Type B pancreatic cell (in vitro differentiated cells): ENCODE results near the gene GLT1D1. TPM values are rescaled to one million over a fixed set of nuclear protein-coding genes. Genes with fewer than 3 reads are reported as not detected.

Experiments used
- DNase-seq: peaks from one replicate; pipeline ENCODE4 v3.0.0; 2021; ENCODE audit warnings: mixed read lengths; ENCODE audit not compliant: unreplicated experiment; ENCODE audit errors: extremely low spot score
- H3K27ac Mint-ChIP-seq: 2 replicates; pipeline ENCODE4 v1.8.0; 2021; ENCODE audit warnings: mild to moderate bottlenecking, mixed read lengths
- H3K27me3 Mint-ChIP-seq: 2 replicates; pipeline ENCODE4 v1.8.0; 2021; ENCODE audit warnings: mixed read lengths
- H3K36me3 Mint-ChIP-seq: 2 replicates; pipeline ENCODE4 v1.8.0; 2021; ENCODE audit warnings: mixed read lengths
- H3K4me1 Mint-ChIP-seq: one replicate; pipeline ENCODE4 v1.8.0; 2021; ENCODE audit warnings: mixed read lengths; ENCODE audit not compliant: unreplicated experiment
- H3K4me3 Mint-ChIP-seq: 2 replicates; pipeline ENCODE4 v1.8.0; 2021; ENCODE audit warnings: mild to moderate bottlenecking, mixed read lengths
- H3K9me3 Mint-ChIP-seq: 2 replicates; pipeline ENCODE4 v1.8.0; 2021; ENCODE audit warnings: mixed read lengths
- total RNA-seq: library from RNA; stranded (reverse); gene quantifications from 2 replicates; pipeline ENCODE4 v1.2.1, GENCODE V29; 2021; ENCODE audit warnings: low replicate concordance
- TF ChIP-seq, protein P1 (sequence below): fragments of 200-600 bp; sonication (generic); conservative IDR thresholded peaks from 2 replicates; pipeline ENCODE4 v1.5.0; 2021; ENCODE audit warnings: antibody characterized with exemption, mild to moderate bottlenecking

Gene GLT1D1
- total RNA-seq, 1 donor from 2014 or later, result 2.5 TPM

DNA sequence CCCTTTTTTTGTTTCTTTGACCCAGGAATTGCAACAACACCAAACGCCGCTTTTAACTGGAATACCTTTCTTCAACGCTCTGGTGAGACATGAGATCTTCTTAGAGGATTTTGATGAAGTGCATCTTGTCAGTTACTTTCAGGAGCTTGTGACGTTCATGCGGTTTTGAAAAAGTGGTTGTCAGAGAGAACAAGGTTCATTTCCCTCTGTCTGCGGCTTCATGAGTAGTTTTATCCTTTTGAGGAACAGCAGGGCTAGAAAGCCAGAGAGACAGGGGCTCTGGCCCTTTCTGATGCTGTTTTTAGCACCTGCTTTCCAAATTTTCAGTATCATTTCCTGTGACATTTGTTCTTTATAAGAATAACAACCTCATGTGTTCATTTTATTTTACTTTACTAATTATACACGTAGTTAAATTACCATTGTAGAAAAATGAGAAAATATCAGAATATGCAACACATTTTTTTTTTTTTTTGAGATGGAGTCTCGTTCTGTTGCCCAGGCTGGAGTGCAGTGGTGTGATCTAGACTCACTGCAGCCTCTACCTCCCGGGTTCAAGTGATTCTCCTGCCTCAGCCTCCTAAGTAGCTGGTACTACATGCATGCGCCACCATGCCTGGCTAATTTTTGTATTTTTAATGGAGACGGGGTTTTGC, 61.8 kb downstream of the GLT1D1 start:
- TF ChIP-seq, protein P1, sequence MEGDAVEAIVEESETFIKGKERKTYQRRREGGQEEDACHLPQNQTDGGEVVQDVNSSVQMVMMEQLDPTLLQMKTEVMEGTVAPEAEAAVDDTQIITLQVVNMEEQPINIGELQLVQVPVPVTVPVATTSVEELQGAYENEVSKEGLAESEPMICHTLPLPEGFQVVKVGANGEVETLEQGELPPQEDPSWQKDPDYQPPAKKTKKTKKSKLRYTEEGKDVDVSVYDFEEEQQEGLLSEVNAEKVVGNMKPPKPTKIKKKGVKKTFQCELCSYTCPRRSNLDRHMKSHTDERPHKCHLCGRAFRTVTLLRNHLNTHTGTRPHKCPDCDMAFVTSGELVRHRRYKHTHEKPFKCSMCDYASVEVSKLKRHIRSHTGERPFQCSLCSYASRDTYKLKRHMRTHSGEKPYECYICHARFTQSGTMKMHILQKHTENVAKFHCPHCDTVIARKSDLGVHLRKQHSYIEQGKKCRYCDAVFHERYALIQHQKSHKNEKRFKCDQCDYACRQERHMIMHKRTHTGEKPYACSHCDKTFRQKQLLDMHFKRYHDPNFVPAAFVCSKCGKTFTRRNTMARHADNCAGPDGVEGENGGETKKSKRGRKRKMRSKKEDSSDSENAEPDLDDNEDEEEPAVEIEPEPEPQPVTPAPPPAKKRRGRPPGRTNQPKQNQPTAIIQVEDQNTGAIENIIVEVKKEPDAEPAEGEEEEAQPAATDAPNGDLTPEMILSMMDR, result no peak
- Mint-ChIP-seq H3K27ac (no peak overlapping the region), H3K4me1 (peaks cover 6% of the 10 kb centered on the region), H3K36me3 (no peaks in the 10 kb centered on the region), H3K27me3 (peaks cover 7% of the 10 kb centered on the region), H3K4me3 (no peak overlapping the region), H3K9me3 (no peaks in the 10 kb centered on the region)
- DNase-seq, result no peak

DNA sequence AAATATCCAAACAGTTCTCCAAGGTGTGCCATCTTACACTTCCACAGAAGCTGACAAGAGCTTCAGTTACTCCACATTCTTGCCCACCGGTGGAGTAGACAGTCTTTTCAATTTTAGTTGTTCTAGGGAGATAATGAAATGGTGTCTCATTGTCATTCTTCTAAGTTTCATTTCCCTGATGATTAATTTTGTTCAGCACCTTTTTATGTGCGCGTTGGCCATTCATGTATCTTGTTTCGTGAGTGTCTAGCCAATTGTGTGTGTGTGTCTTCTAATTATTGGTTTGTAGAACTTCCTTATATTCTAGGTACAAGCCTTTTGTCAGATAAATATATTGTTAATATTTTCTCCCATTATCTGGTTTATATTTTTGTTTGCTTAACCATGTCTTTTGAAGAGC, 63.1 kb downstream of the GLT1D1 start:
- H3K9me3 Mint-ChIP-seq, result no peaks in the 10 kb centered on the region
- H3K36me3 Mint-ChIP-seq, result no peaks in the 10 kb centered on the region
- no peak overlapping the region for H3K27ac Mint-ChIP-seq
- H3K4me1 Mint-ChIP-seq, result peaks cover 6% of the 10 kb centered on the region
- TF ChIP-seq, protein P1, result no peak
- no peak for DNase-seq
- no peak overlapping the region for H3K4me3 Mint-ChIP-seq
- peaks cover 8% of the 10 kb centered on the region for H3K27me3 Mint-ChIP-seq

DNA sequence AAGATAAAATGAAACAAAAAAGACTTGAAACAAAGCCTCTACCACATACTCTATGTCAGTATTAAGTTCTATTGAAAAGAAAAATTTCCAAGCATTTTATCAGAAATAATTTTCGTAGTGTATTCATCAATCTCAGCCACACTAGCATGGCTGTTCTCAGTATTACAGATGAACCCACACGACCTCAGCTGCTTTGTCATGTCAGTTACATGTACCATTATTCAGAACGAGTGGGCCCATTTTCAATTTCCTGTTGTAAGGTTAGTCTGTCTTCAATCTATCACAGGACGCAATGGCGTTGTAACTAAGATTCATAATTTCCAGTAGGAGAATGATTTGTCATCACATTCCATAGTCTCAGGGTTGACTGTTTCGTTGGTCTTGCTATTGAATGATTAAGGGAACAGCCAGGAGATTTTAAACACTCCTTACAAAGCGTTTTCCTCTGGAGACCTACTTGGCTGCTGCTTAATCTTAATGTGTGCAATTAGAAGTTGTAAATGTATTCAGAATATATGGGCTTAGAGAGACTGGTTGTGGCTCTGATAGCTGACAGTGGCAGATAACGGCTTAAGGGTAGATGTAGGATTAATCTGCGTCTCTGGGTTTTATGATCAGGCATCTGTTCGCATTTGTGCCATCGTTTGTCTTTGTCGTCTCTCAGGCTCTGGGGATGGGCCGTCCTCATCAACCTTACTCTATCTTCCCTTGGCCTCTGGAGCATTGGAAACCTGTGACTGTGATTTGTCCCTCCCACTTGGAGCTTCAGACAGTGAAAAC, 65.4 kb downstream of the GLT1D1 start:
- Mint-ChIP-seq H3K27me3 (peaks cover 20% of the 10 kb centered on the region), H3K9me3 (no peaks in the 10 kb centered on the region), H3K4me3 (no peak overlapping the region), H3K27ac (peak overlapping the region; percentile 39), H3K36me3 (no peaks in the 10 kb centered on the region), H3K4me1 (peaks cover 6% of the 10 kb centered on the region)
- TF ChIP-seq, protein P1, result no peak
- DNase-seq, result no peak

DNA sequence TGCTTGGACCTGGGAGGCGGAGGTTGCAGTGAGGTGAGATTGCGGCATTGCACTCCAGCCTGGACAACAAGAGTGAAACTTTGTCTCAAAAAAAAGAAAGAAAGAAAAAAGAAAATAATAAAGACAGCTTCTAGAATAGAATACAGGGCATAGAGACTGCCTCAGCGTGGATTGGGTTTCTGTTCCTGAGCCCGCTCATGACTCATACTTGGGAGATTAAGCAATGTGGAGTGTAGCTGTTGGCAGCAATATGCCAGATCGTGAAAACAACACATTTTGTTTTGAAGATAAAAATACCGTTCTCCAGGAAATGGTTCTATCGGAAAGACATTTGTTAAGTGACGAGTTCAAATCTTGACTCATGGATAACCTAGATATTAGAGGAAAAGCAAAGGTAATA, 67.2 kb downstream of the GLT1D1 start:
- Mint-ChIP-seq H3K4me1 (peaks cover 6% of the 10 kb centered on the region), H3K36me3 (no peaks in the 10 kb centered on the region), H3K9me3 (no peaks in the 10 kb centered on the region), H3K4me3 (no peak overlapping the region), H3K27me3 (peaks cover 20% of the 10 kb centered on the region), H3K27ac (no peak overlapping the region)
- TF ChIP-seq, protein P1, result no peak
- no peak for DNase-seq

DNA sequence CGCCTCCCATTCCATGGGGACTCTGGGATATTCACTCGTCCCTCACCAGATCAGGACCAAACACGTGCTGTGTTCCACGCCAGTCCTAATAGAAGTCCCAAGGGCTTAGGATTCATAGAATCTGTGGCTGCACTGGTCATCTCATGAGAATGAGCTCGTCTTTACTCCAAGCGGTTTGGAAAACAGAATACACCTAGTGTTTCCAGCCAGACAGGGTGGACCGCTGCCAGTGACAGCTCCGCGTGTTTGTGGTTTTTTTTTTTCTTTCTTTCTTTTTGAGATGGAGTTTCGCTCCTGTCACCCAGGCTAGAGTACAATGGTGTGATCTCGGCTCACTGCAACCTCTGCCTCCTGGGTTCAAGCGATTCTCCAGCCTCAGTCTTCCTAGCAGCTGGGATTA, 75.1 kb downstream of the GLT1D1 start:
- H3K36me3 Mint-ChIP-seq, result no peaks in the 10 kb centered on the region
- no peak overlapping the region for H3K27ac Mint-ChIP-seq
- no peak overlapping the region for H3K4me3 Mint-ChIP-seq
- no peaks in the 10 kb centered on the region for H3K9me3 Mint-ChIP-seq
- no peaks in the 10 kb centered on the region for H3K4me1 Mint-ChIP-seq
- DNase-seq, result no peak
- TF ChIP-seq, protein P1, result no peak
- H3K27me3 Mint-ChIP-seq, result peaks cover 3% of the 10 kb centered on the region
